HCT116 (cell line): ENCODE results near the gene RGS12. TPM values are rescaled to one million over a fixed set of nuclear protein-coding genes. Genes with fewer than 3 reads are reported as not detected.

ENCODE experiments used
- ATAC-seq: fragments of 200-7000 bp; cut with Tn5 transposase; 2 replicates; pipeline ENCODE4 v1.9.1; 2020; ENCODE audit warnings: mild to moderate bottlenecking, moderate library complexity
- BruUV-seq: library from RNA; stranded (reverse); fragments of 400-500 nt; replicated peaks from 2 replicates; lab custom pipeline; 2021; lab: Mats Ljungman, UMichigan
- CTCF ChIA-PET: fragments of 300-600 bp; sonication (Branson Sonifier 250); formaldehyde crosslinking; loops from one replicate; lab custom pipeline; 2021; ENCODE audit warnings: antibody characterized with exemption; lab: Charles Lee
- POLR2A ChIA-PET: fragments of 300-600, 350-600 bp; sonication (Branson Sonifier 250); formaldehyde crosslinking; loops from one replicate; lab custom pipeline; 2021; ENCODE audit warnings: antibody characterized with exemption; lab: Charles Lee
- RAD21 ChIA-PET, 2 experiments: fragments of 300-600 bp; sonication (Branson Sonifier 250); formaldehyde crosslinking; loops; one replicate each; lab custom pipeline; 2023; ENCODE audit warnings: low total read pairs in 2 of 2; ENCODE audit not compliant: uncharacterized antibody in 2 of 2, unreplicated experiment in 2 of 2, low non-redundant PET in 1 of 2; lab: Charles Lee
- DNase-seq: peaks from one replicate; pipeline ENCODE4 v3.0.0-alpha.2; 2010; ENCODE audit warnings: low read depth, low spot score
- H2AFZ ChIP-seq: fragments of 200-600 bp; shearing (Covaris generic), sonication (generic); 2 replicates; pipeline ENCODE4 v1.6.1; 2017; ENCODE audit warnings: low read depth, mixed run types, mixed read lengths, antibody characterized with exemption, low read length; ENCODE audit not compliant: poor library complexity, severe bottlenecking
- H3K27ac ChIP-seq: 2 replicates; pipeline ENCODE4 v1.5.1; 2012; ENCODE audit warnings: low read depth, low read length
- H3K27me3 ChIP-seq: fragments of 200-600 bp; sonication (generic); 2 replicates; pipeline ENCODE4 v1.6.1; 2016; ENCODE audit warnings: mixed run types, low read length, mixed read lengths; ENCODE audit not compliant: insufficient read depth
- H3K36me3 ChIP-seq, 2 experiments: fragments of 200-500 bp in 1 of 2; fragments of 200-600 bp in 1 of 2; sonication (Bioruptor generic) in 1 of 2; sonication (generic) in 1 of 2; 2 replicates each; pipeline versions ENCODE4 v1.5.1 to v1.6.1; 2014 to 2016; ENCODE audit warnings: low read length in 2 of 2, inconsistent platforms in 1 of 2, mixed read lengths in 1 of 2, mixed run types in 1 of 2; ENCODE audit not compliant: insufficient read depth in 2 of 2, control insufficient read depth in 1 of 2
- H3K4me1 ChIP-seq, 2 experiments: fragments of 200-600 bp in 1 of 2; sonication (generic) in 1 of 2; 2 replicates each; pipeline versions ENCODE4 v1.5.1 to v1.6.1; 2012 to 2017; ENCODE audit warnings: low read length in 2 of 2, inconsistent platforms in 1 of 2, mild to moderate bottlenecking in 1 of 2, mixed read lengths in 1 of 2, mixed run types in 1 of 2, moderate library complexity in 1 of 2; ENCODE audit not compliant: insufficient read depth in 2 of 2, control insufficient read depth in 1 of 2
- H3K4me2 ChIP-seq: fragments of 200-600 bp; sonication (generic); 2 replicates; pipeline ENCODE4 v1.6.1; 2017; ENCODE audit warnings: mixed run types, low read length, mixed read lengths
- H3K4me3 ChIP-seq, 2 experiments: fragments of 200-600 bp in 1 of 2; sonication (generic) in 1 of 2; replicated peaks in 1 of 2; 2 replicates each; pipeline ENCODE4 v1.5.1; 2011 to 2016; ENCODE audit warnings: low read length in 2 of 2, control low read depth in 1 of 2, low read depth in 1 of 2, mild to moderate bottlenecking in 1 of 2, mixed read lengths in 1 of 2, mixed run types in 1 of 2
- H3K79me2 ChIP-seq: fragments of 200-600 bp; sonication (generic); 2 replicates; pipeline ENCODE4 v1.6.1; 2017; ENCODE audit warnings: mild to moderate bottlenecking, mixed run types, low read length, moderate library complexity, mixed read lengths; ENCODE audit not compliant: insufficient read depth
- H3K9ac ChIP-seq: fragments of 200-600 bp; sonication (generic); 2 replicates; pipeline ENCODE4 v1.6.1; 2016; ENCODE audit warnings: low read length, mixed read lengths
- H3K9me2 ChIP-seq: fragments of 200-600 bp; sonication (generic), shearing (Covaris generic); 2 replicates; pipeline ENCODE4 v1.6.1; 2017; ENCODE audit warnings: mixed run types, mild to moderate bottlenecking, moderate library complexity; ENCODE audit not compliant: insufficient read depth
- H3K9me3 ChIP-seq, 2 experiments: fragments of 200-500 bp in 1 of 2; fragments of 200-600 bp in 1 of 2; sonication (Bioruptor generic) in 1 of 2; sonication (generic) in 1 of 2; 2 replicates each; pipeline ENCODE4 v1.6.1; 2014 to 2017; ENCODE audit warnings: low read length in 2 of 2, mixed read lengths in 2 of 2, inconsistent platforms in 1 of 2, low read depth in 1 of 2, mild to moderate bottlenecking in 1 of 2, mixed run types in 1 of 2, moderate library complexity in 1 of 2; ENCODE audit not compliant: control insufficient read depth in 1 of 2, insufficient read depth in 1 of 2
- H4K20me1 ChIP-seq: fragments of 200-600 bp; sonication (generic), shearing (Covaris generic); 2 replicates; pipeline ENCODE4 v1.6.1; 2017; ENCODE audit warnings: mixed run types, mild to moderate bottlenecking, moderate library complexity; ENCODE audit not compliant: insufficient read depth
- ATF3 ChIP-seq: IDR thresholded peaks from 2 replicates; pipeline ENCODE4 v1.6.1; 2012
- CEBPB ChIP-seq: IDR thresholded peaks from 2 replicates; pipeline ENCODE4 v1.6.1; 2012; ENCODE audit warnings: low read depth
- CTCF ChIP-seq, 3 experiments: fragments of 200-600 bp in 1 of 3; sonication (generic) in 1 of 3; IDR thresholded peaks in 2 of 3; conservative IDR thresholded peaks in 1 of 3; 2 replicates each; pipeline ENCODE4 v1.5.1; 2012 to 2017; ENCODE audit warnings: low read depth in 2 of 3, low read length in 2 of 3, antibody characterized with exemption in 1 of 3, borderline replicate concordance in 1 of 3, control low read depth in 1 of 3, mild to moderate bottlenecking in 1 of 3, mixed read lengths in 1 of 3, mixed run types in 1 of 3, moderate library complexity in 1 of 3; ENCODE audit not compliant: insufficient read depth in 1 of 3
- ELF1 ChIP-seq: IDR thresholded peaks from 2 replicates; pipeline ENCODE4 v1.6.1; 2012; ENCODE audit warnings: low read depth, borderline replicate concordance
- EZH2 ChIP-seq: fragments of 200-600 bp; sonication (generic); IDR thresholded peaks from 2 replicates; pipeline ENCODE4 v1.6.1; 2017; ENCODE audit warnings: antibody characterized with exemption, mixed run types
- FOSL1 ChIP-seq: IDR thresholded peaks from 2 replicates; pipeline ENCODE4 v1.6.1; 2012; ENCODE audit warnings: low read depth
- JUND ChIP-seq: IDR thresholded peaks from 2 replicates; pipeline ENCODE4 v1.6.1; 2012
- POLR2A ChIP-seq: IDR thresholded peaks from 2 replicates; pipeline ENCODE4 v1.7.0; 2011; ENCODE audit warnings: borderline replicate concordance; ENCODE audit not compliant: insufficient read depth, insufficient read length; ENCODE audit errors: extremely low read depth
- POLR2AphosphoS5 ChIP-seq: IDR thresholded peaks from 2 replicates; pipeline ENCODE4 v1.6.1; 2011; ENCODE audit warnings: mild to moderate bottlenecking, low read depth, low read length, moderate library complexity
- SIN3A ChIP-seq: IDR thresholded peaks from 2 replicates; pipeline ENCODE4 v1.6.1; 2012; ENCODE audit warnings: low read depth
- SRF ChIP-seq: IDR thresholded peaks from 2 replicates; pipeline ENCODE4 v1.6.1; 2012; ENCODE audit warnings: low read depth
- TCF7L2 ChIP-seq: IDR thresholded peaks from 2 replicates; pipeline ENCODE4 v1.7.0; 2011; ENCODE audit warnings: borderline replicate concordance, inconsistent platforms; ENCODE audit not compliant: insufficient read depth, insufficient read length; ENCODE audit errors: extremely low read depth
- YY1 ChIP-seq: IDR thresholded peaks from 2 replicates; pipeline ENCODE4 v1.6.1; 2011; ENCODE audit warnings: low read length, low read depth, moderate library complexity, mild to moderate bottlenecking; ENCODE audit not compliant: insufficient replicate concordance; ENCODE audit errors: extremely low read depth
- ZFX ChIP-seq: fragments of 450-650 bp; IDR thresholded peaks from 2 replicates; pipeline ENCODE4 v1.6.1; 2017
- ZNF274 ChIP-seq: fragments of 200-500 bp; sonication (Bioruptor generic); IDR thresholded peaks from 2 replicates; pipeline ENCODE4 v1.6.1; 2014; ENCODE audit warnings: mild to moderate bottlenecking, low read depth, low read length, inconsistent platforms
- intact Hi-C: fragments of 100-400 bp; cut with micrococcal nuclease; formaldehyde crosslinking; loops from 2 replicates; pipeline ENCODE4 v1.10.0; 2022
- total RNA-seq: library from RNA; stranded (reverse); gene quantifications from one replicate; pipeline ENCODE4 v1.2.1, GENCODE V29; 2021; ENCODE audit not compliant: unreplicated experiment
- TF ChIP-seq, protein P1 (sequence below): IDR thresholded peaks from 2 replicates; pipeline ENCODE4 v1.6.1; 2012

Gene RGS12
- total RNA-seq, 1 experiment from 2014 or later, result 22.2 TPM

DNA sequence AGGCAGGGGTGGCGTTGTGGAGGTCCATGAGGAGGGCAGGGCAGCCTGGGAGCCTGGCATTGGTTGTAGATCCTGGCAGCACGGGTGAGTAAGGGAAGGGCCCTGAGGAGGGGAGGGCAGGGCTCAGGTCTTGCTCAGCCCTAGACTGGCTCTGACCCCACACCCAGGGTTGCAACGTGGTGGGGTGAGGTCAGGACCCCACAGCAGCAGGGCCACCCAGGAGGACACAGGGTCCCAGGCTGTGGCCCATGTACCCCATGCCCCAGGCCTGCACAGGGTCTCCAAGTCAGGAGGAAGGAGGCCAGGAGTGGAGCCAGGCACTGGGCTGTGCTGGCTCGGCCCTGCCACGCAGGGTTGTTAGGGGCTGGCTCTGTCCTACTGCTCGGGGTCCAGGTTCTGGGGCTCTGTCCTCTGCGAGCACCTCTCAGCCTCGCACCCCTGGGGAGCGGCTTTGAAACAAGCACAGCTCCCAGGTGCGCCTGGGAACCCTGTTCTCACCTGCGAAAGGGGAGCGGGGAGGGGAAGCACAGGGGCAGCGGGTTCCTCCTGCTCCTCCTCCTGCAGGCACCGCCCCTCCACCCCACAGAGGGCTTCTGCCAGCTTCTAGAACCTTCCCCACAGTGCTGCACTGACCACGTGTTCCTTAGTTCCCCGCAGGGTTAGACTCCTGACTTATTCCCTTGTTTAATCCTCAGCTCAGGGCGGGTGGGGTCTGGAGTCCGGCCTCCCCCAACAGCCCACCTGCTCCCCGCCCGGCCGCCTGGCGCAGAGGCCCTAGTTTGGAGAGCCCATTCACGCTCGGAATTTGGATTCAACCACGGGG, 23.5 kb upstream of the RGS12 start:
- BruUV-seq, result no TSS peak
- TF ChIP-seq, protein P1, sequence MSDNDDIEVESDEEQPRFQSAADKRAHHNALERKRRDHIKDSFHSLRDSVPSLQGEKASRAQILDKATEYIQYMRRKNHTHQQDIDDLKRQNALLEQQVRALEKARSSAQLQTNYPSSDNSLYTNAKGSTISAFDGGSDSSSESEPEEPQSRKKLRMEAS, result no peak
- TF ChIP-seq ELF1 (no peak), TCF7L2 (no peak), YY1 (no peak), ATF3 (no peak), CEBPB (no peak), SRF (no peak), FOSL1 (no peak), POLR2A (no peak), ZFX (no peak), JUND (no peak), EZH2 (no peak), POLR2AphosphoS5 (no peak), ZNF274 (no peak), CTCF (IDR thresholded peaks at IDR 0.05 in 2 of 3, conservative IDR thresholded peaks at IDR 0.05 in 1 of 3; ENCODE audit: borderline replicate concordance in 1 of 3, insufficient read depth in 1 of 3, low read depth in 2 of 3, low read length in 2 of 3) (no peak), SIN3A (no peak)
- POLR2A ChIA-PET, result no interaction called here
- ATAC-seq, result no peak
- CTCF ChIA-PET, result no interaction called here
- intact Hi-C loops, result no loop called here
- 0 out of 2 replicates have a peak, but pooled peaks cover 4% of the 10 kb centered on the region for H3K27me3 ChIP-seq
- H3K9ac ChIP-seq, result no peak overlapping the region
- no peaks in the 10 kb centered on the region for H3K9me2 ChIP-seq
- H4K20me1 ChIP-seq, result no peaks in the 10 kb centered on the region
- H3K4me3 ChIP-seq, result no peak overlapping the region
- no peaks in the 10 kb centered on the region for H3K9me3 ChIP-seq
- DNase-seq, result no peak
- H3K79me2 ChIP-seq, result no peaks in the 10 kb centered on the region
- H2AFZ ChIP-seq, result no peak overlapping the region
- H3K4me1 ChIP-seq, result no peaks in the 10 kb centered on the region
- H3K27ac ChIP-seq, result no peak overlapping the region
- H3K36me3 ChIP-seq, result no peaks in the 10 kb centered on the region
- H3K4me2 ChIP-seq, result no peak overlapping the region
- RAD21 ChIA-PET, result no interaction called here
